ENCODE measurements around the gene EIF1. TPM values are rescaled to one million over a fixed set of nuclear protein-coding genes. Genes with fewer than 3 reads are reported as not detected.

Gene EIF1
- total and polyA plus RNA-seq, 4 donors: 56.5 to 755 (median 159) TPM

DNA sequence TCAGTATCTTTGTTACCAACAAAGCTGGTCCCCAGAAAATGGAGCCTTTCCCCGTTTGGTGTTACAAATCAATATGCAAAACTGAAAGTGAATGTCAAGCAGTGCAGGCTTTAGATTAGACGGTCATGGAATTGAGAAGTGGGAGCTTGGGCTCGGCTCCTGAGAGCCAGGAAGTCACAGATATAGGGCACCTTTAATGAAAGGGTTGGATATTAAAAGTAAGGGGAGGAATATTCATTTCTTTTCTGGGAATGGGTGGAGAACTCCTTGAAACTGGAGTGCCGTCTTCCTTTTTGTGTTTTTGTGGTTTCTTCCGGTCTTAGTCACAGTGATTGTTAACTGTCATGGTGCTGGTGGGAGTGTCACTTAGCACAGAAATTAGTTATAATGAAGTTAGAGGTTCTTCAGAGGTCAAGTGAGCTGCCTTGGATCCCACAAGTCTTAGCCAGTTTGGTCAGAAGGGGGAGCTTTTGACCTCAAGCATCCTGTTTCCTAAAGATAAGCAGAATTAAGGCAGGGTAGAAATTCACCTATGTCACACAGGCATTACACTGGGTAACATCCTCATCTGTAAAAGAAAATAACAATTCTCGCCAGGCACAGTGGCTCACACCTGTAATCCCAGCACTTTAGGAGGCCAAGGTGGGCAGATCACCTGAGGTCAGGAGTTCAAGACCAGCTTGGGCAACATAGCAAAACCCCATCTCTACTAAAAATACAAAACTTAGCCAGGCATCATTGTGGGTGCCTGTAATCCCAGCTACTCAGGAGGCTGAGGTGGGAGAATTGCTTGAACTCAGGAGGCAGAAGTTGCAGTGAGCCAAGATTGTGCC is 9.6 kb upstream of the EIF1 start:
- no peak for DNase-seq (ENCODE audit: low spot score)
- H3K27me3 ChIP-seq (ENCODE audit: control insufficient read depth in 4 of 4, insufficient read depth in 4 of 4, low read length in 3 of 4): no peaks in the 10 kb centered on the region
- H3K9ac ChIP-seq (ENCODE audit: low read depth in 1 of 2, low read length in 2 of 2): peak overlapping the region in 1 of 2 donors; percentile 16
- TF ChIP-seq, protein P1, sequence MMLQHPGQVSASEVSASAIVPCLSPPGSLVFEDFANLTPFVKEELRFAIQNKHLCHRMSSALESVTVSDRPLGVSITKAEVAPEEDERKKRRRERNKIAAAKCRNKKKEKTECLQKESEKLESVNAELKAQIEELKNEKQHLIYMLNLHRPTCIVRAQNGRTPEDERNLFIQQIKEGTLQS (IDR thresholded peaks at IDR 0.05): no peak
- TF ChIP-seq NR2F2 (IDR thresholded peaks at IDR 0.05) (peak; percentile 93), HNF4A (conservative IDR thresholded peaks at IDR 0.05) (no peak), SP1 (IDR thresholded peaks at IDR 0.05) (peak; percentile 49), GABPA (IDR thresholded peaks at IDR 0.05 in 1 of 2, conservative IDR thresholded peaks at IDR 0.05 in 1 of 2) (peak in 1 of 2 donors; percentile 31), JUND (IDR thresholded peaks at IDR 0.05) (no peak), YY1 (IDR thresholded peaks at IDR 0.05) (peak; percentile 54), HNF4G (IDR thresholded peaks at IDR 0.05) (no peak), RAD21 (IDR thresholded peaks at IDR 0.05) (no peak), TAF1 (conservative IDR thresholded peaks at IDR 0.05) (no peak), EGR1 (IDR thresholded peaks at IDR 0.05; ENCODE audit: low read depth in 2 of 2) (no peak), FOXA2 (IDR thresholded peaks at IDR 0.05) (no peak), RXRA (IDR thresholded peaks at IDR 0.05) (peak; percentile 38 to 52), FOXA1 (IDR thresholded peaks at IDR 0.05) (no peak)
- TF ChIP-seq, protein P2, sequence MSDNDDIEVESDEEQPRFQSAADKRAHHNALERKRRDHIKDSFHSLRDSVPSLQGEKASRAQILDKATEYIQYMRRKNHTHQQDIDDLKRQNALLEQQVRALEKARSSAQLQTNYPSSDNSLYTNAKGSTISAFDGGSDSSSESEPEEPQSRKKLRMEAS (IDR thresholded peaks at IDR 0.05): no peak
- TF ChIP-seq, protein P3, sequence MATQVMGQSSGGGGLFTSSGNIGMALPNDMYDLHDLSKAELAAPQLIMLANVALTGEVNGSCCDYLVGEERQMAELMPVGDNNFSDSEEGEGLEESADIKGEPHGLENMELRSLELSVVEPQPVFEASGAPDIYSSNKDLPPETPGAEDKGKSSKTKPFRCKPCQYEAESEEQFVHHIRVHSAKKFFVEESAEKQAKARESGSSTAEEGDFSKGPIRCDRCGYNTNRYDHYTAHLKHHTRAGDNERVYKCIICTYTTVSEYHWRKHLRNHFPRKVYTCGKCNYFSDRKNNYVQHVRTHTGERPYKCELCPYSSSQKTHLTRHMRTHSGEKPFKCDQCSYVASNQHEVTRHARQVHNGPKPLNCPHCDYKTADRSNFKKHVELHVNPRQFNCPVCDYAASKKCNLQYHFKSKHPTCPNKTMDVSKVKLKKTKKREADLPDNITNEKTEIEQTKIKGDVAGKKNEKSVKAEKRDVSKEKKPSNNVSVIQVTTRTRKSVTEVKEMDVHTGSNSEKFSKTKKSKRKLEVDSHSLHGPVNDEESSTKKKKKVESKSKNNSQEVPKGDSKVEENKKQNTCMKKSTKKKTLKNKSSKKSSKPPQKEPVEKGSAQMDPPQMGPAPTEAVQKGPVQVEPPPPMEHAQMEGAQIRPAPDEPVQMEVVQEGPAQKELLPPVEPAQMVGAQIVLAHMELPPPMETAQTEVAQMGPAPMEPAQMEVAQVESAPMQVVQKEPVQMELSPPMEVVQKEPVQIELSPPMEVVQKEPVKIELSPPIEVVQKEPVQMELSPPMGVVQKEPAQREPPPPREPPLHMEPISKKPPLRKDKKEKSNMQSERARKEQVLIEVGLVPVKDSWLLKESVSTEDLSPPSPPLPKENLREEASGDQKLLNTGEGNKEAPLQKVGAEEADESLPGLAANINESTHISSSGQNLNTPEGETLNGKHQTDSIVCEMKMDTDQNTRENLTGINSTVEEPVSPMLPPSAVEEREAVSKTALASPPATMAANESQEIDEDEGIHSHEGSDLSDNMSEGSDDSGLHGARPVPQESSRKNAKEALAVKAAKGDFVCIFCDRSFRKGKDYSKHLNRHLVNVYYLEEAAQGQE (IDR thresholded peaks at IDR 0.05): peak; percentile 51
- TF ChIP-seq, protein P4, sequence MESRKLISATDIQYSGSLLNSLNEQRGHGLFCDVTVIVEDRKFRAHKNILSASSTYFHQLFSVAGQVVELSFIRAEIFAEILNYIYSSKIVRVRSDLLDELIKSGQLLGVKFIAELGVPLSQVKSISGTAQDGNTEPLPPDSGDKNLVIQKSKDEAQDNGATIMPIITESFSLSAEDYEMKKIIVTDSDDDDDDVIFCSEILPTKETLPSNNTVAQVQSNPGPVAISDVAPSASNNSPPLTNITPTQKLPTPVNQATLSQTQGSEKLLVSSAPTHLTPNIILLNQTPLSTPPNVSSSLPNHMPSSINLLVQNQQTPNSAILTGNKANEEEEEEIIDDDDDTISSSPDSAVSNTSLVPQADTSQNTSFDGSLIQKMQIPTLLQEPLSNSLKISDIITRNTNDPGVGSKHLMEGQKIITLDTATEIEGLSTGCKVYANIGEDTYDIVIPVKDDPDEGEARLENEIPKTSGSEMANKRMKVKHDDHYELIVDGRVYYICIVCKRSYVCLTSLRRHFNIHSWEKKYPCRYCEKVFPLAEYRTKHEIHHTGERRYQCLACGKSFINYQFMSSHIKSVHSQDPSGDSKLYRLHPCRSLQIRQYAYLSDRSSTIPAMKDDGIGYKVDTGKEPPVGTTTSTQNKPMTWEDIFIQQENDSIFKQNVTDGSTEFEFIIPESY (IDR thresholded peaks at IDR 0.05): peak; percentile 12
- TF ChIP-seq, protein P5, sequence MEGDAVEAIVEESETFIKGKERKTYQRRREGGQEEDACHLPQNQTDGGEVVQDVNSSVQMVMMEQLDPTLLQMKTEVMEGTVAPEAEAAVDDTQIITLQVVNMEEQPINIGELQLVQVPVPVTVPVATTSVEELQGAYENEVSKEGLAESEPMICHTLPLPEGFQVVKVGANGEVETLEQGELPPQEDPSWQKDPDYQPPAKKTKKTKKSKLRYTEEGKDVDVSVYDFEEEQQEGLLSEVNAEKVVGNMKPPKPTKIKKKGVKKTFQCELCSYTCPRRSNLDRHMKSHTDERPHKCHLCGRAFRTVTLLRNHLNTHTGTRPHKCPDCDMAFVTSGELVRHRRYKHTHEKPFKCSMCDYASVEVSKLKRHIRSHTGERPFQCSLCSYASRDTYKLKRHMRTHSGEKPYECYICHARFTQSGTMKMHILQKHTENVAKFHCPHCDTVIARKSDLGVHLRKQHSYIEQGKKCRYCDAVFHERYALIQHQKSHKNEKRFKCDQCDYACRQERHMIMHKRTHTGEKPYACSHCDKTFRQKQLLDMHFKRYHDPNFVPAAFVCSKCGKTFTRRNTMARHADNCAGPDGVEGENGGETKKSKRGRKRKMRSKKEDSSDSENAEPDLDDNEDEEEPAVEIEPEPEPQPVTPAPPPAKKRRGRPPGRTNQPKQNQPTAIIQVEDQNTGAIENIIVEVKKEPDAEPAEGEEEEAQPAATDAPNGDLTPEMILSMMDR (IDR thresholded peaks at IDR 0.05; ENCODE audit: low read depth, low read length, missing input control): no peak
- WGBS: 23% methylated on average over 6 of the region's 6 CpGs
- peak overlapping the region; percentile 45 to 80 for H3K27ac ChIP-seq (ENCODE audit: low read depth in 1 of 2, low read length in 2 of 2)
- no peaks in the 10 kb centered on the region for H3K36me3 ChIP-seq (ENCODE audit: control insufficient read depth in 4 of 4, insufficient read depth in 3 of 4, low read depth in 1 of 4, low read length in 3 of 4)
- peaks cover 2 to 13% (median 10%) of the 10 kb centered on the region in 4 donors for H3K4me1 ChIP-seq (ENCODE audit: control insufficient read depth in 4 of 4, insufficient read depth in 4 of 4, low read length in 3 of 4)
- H3K4me3 ChIP-seq (ENCODE audit: low read depth in 1 of 3, low read length in 3 of 3): peak overlapping the region in 2 of 3 donors; percentile 7 to 17
- no peaks in the 10 kb centered on the region for H3K9me3 ChIP-seq (ENCODE audit: control insufficient read depth in 4 of 4, low read length in 3 of 4)
